SK-N-SH (cell line): Measurements from ENCODE around the gene SH2D3C. TPM values are rescaled to one million over a fixed set of nuclear protein-coding genes. Genes with fewer than 3 reads are reported as not detected.

Source experiments
- CTCF ChIA-PET: fragments of 300-600, 350-600 bp; formaldehyde crosslinking; extraction: SDS; loops from one replicate; lab custom pipeline; 2021; lab: Yijun Ruan, JAX
- POLR2A ChIA-PET: fragments of 350-600 bp; sonication (Branson Sonifier 250); formaldehyde crosslinking; extraction: SDS; loops from one replicate; lab custom pipeline; 2020; ENCODE audit warnings: antibody characterized with exemption, inconsistent platforms; lab: Yijun Ruan, JAX
- DNase-seq: peaks from one replicate; pipeline ENCODE4 v3.0.0; 2012
- H2AFZ ChIP-seq: fragments of 200-600 bp; sonication (generic); 2 replicates; pipeline ENCODE4 v1.8.1; 2016; ENCODE audit warnings: antibody characterized with exemption, mild to moderate bottlenecking, low read depth
- H3F3A ChIP-seq: fragments of 200-600 bp; sonication (generic); replicated peaks from 2 replicates; pipeline ENCODE3; 2016; ENCODE audit warnings: antibody characterized with exemption, mild to moderate bottlenecking; ENCODE audit not compliant: insufficient read depth
- H3K27ac ChIP-seq, 2 experiments: fragments of 200-500 bp in 1 of 2; fragments of 200-600 bp in 1 of 2; sonication (Bioruptor generic) in 1 of 2; sonication (generic), shearing (Covaris generic) in 1 of 2; 2 replicates each; pipeline versions ENCODE4 v1.5.1 to v1.6.1; 2014 to 2016; ENCODE audit warnings: low read depth in 2 of 2, inconsistent platforms in 1 of 2, low read length in 1 of 2, mild to moderate bottlenecking in 1 of 2, mixed read lengths in 1 of 2
- H3K27me3 ChIP-seq: fragments of 200-600 bp; sonication (generic), shearing (Covaris generic); 2 replicates; pipeline ENCODE4 v1.6.1; 2016; ENCODE audit warnings: mixed run types; ENCODE audit not compliant: insufficient read depth
- H3K36me3 ChIP-seq, 2 experiments: fragments of 200-500 bp in 1 of 2; fragments of 200-600 bp in 1 of 2; sonication (Bioruptor generic) in 1 of 2; sonication (generic) in 1 of 2; replicated peaks in 1 of 2; 2 replicates each; pipeline versions ENCODE3 to v1.5.1; 2014 to 2016; ENCODE audit warnings: low read length in 1 of 2, mild to moderate bottlenecking in 1 of 2; ENCODE audit not compliant: insufficient read depth in 2 of 2, control insufficient read depth in 1 of 2
- H3K4me1 ChIP-seq, 2 experiments: fragments of 200-500 bp in 1 of 2; fragments of 200-600 bp in 1 of 2; sonication (Bioruptor generic) in 1 of 2; sonication (generic), shearing (Covaris generic) in 1 of 2; 2 replicates each; pipeline versions ENCODE4 v1.5.1 to v1.6.1; 2014 to 2016; ENCODE audit warnings: low read depth in 1 of 2, low read length in 1 of 2, mixed run types in 1 of 2; ENCODE audit not compliant: insufficient read depth in 2 of 2, control insufficient read depth in 1 of 2
- H3K4me2 ChIP-seq: fragments of 200-600 bp; sonication (generic), shearing (Covaris generic); 2 replicates; pipeline ENCODE4 v1.6.1; 2017; ENCODE audit warnings: mixed run types
- H3K4me3 ChIP-seq, 2 experiments: fragments of 200-500 bp in 1 of 2; fragments of 200-600 bp in 1 of 2; sonication (Bioruptor generic) in 1 of 2; sonication (generic), shearing (Covaris generic) in 1 of 2; 2 replicates each; pipeline versions ENCODE4 v1.5.1 to v1.8.1; 2014 to 2016; ENCODE audit warnings: low read depth in 2 of 2, inconsistent platforms in 1 of 2, low read length in 1 of 2, mild to moderate bottlenecking in 1 of 2, mixed read lengths in 1 of 2, moderate library complexity in 1 of 2
- H3K79me2 ChIP-seq: fragments of 200-600 bp; sonication (generic); 2 replicates; pipeline ENCODE4 v1.8.1; 2017; ENCODE audit warnings: mild to moderate bottlenecking; ENCODE audit not compliant: insufficient read depth
- H3K9ac ChIP-seq: fragments of 200-600 bp; sonication (generic); 2 replicates; pipeline ENCODE4 v1.6.1; 2017; ENCODE audit warnings: mixed run types
- H3K9me2 ChIP-seq: fragments of 200-600 bp; sonication (generic); 2 replicates; pipeline ENCODE4 v1.6.1; 2017; ENCODE audit warnings: mixed run types
- H3K9me3 ChIP-seq: fragments of 200-600 bp; sonication (generic); 2 replicates; pipeline ENCODE4 v1.6.1; 2017; ENCODE audit warnings: mixed run types, mild to moderate bottlenecking, moderate library complexity
- H4K20me1 ChIP-seq: fragments of 200-600 bp; sonication (generic); 2 replicates; pipeline ENCODE4 v1.6.1; 2017; ENCODE audit warnings: mild to moderate bottlenecking, mixed run types; ENCODE audit not compliant: insufficient read depth
- CHD2 ChIP-seq: fragments of 150-350 bp; IDR thresholded peaks from 2 replicates; pipeline ENCODE4 v1.6.1; 2018; ENCODE audit warnings: low read length; ENCODE audit not compliant: partially characterized antibody
- CTCF ChIP-seq: fragments of 200-600 bp; sonication (generic); IDR thresholded peaks from 2 replicates; pipeline ENCODE4 v1.6.1; 2017; ENCODE audit warnings: antibody characterized with exemption, mild to moderate bottlenecking, moderate library complexity
- EP300 ChIP-seq, 2 experiments: IDR thresholded peaks; 2 replicates each; pipeline versions ENCODE4 v1.4.0 to v1.6.1; 2012; ENCODE audit warnings: borderline replicate concordance in 1 of 2, low read depth in 1 of 2, low read length in 1 of 2
- FOXJ3 ChIP-seq: sonication (generic); formaldehyde crosslinking; IDR thresholded peaks from 2 replicates; pipeline ENCODE4 v1.5.1; 2020; ENCODE audit warnings: mild to moderate bottlenecking, missing genetic modification reagents
- GABPA ChIP-seq: IDR thresholded peaks from 2 replicates; pipeline ENCODE4 v1.4.0; 2012; ENCODE audit warnings: low read depth, mild to moderate bottlenecking
- GATA2 ChIP-seq: sonication (generic); formaldehyde crosslinking; IDR thresholded peaks from 2 replicates; pipeline ENCODE4 v1.5.0; 2020; ENCODE audit warnings: mild to moderate bottlenecking, missing genetic modification reagents
- IRF3 ChIP-seq: fragments of 150-350 bp; IDR thresholded peaks from 2 replicates; pipeline ENCODE4 v1.6.1; 2016; ENCODE audit warnings: mild to moderate bottlenecking, low read depth, low read length
- MAX ChIP-seq: IDR thresholded peaks from 2 replicates; pipeline ENCODE4 v1.4.0; 2012; ENCODE audit warnings: low read depth
- NRF1 ChIP-seq: IDR thresholded peaks from 2 replicates; pipeline ENCODE4 v1.6.1; 2012; ENCODE audit warnings: low read depth, mild to moderate bottlenecking, low read length
- POLR2AphosphoS5 ChIP-seq: IDR thresholded peaks from 2 replicates; pipeline ENCODE4 v1.6.1; 2012; ENCODE audit warnings: low read depth, low read length
- RAD21 ChIP-seq: IDR thresholded peaks from 2 replicates; pipeline ENCODE4 v1.6.1; 2012; ENCODE audit warnings: mild to moderate bottlenecking, low read length
- RCOR1 ChIP-seq: fragments of 150-350 bp; IDR thresholded peaks from 2 replicates; pipeline ENCODE4 v1.6.1; 2017; ENCODE audit warnings: antibody characterized with exemption, low read length
- RFX5 ChIP-seq: IDR thresholded peaks from 2 replicates; pipeline ENCODE4 v1.6.1; 2012; ENCODE audit warnings: mild to moderate bottlenecking, improper control_type of control experiment, low read length
- TAF1 ChIP-seq: IDR thresholded peaks from 2 replicates; pipeline ENCODE4 v1.6.1; 2012; ENCODE audit warnings: low read depth, mild to moderate bottlenecking, low read length, moderate library complexity, borderline replicate concordance
- YY1 ChIP-seq: IDR thresholded peaks from 2 replicates; pipeline ENCODE4 v1.4.0; 2012; ENCODE audit warnings: low read depth, mild to moderate bottlenecking
- ZBTB33 ChIP-seq: IDR thresholded peaks from 2 replicates; pipeline ENCODE4 v1.4.0; 2012; ENCODE audit warnings: low read depth, borderline replicate concordance
- WGBS: methylation state at CpG from one replicate; pipeline ENCODE4 v1.1.6; 2017; ENCODE audit warnings: low lambda C conversion rate; 5-methylcytosine and 5-hydroxymethylcytosine counted together
- polyA plus RNA-seq, 3 experiments: library from polyadenylated mRNA; depleted of rRNA; stranded (reverse); fragments of >200 nt; gene quantifications; 2 replicates each; pipeline ENCODE4 v1.2.3, GENCODE V29; 2012

SH2D3C gene
- polyA plus RNA-seq, 1 of the 3 experiments (the other 2 are of a cell fraction), result 0.15 TPM

- H3K79me2 ChIP-seq, result no peaks in the 10 kb centered on the region
- H3K36me3 ChIP-seq, result peaks cover 0 to 3% of the 10 kb centered on the region in 2 experiments
- POLR2A ChIA-PET, result interaction anchor here (1.3 kb wide), 1 partner anchor 69 kb away, joined by 6 read pairs; no protein-coding TSS in a partner anchor
- CTCF ChIA-PET, result interaction anchor here (0.7 to 10.7 kb wide), 24 partner anchors 7 to 244 kb away, joined by 3 to 226 read pairs (median 12); partner anchors contain the start of genes CDK9, ST6GALNAC4 and STXBP1
- no peak overlapping the region; the same call in 1 of the 2 replicates for H3K4me2 ChIP-seq
- H3F3A ChIP-seq, result peaks cover 2% of the 10 kb centered on the region
- H3K9me2 ChIP-seq, result no peaks in the 10 kb centered on the region
- no peak overlapping the region for H3K9ac ChIP-seq
- DNase-seq, result no peak
- H3K27me3 ChIP-seq, result no peaks in the 10 kb centered on the region
- H3K4me3 ChIP-seq, result no peak overlapping the region
- H3K9me3 ChIP-seq, result no peaks in the 10 kb centered on the region
- H2AFZ ChIP-seq, result no peak overlapping the region
- H3K27ac ChIP-seq, result no peak overlapping the region
- WGBS, result 96% methylated on average over 2 of the region's 2 CpGs
- no peak for TF ChIP-seq RCOR1
- no peak for TF ChIP-seq CHD2
- no peak for TF ChIP-seq RAD21
- no peak for TF ChIP-seq NRF1
- no peak for TF ChIP-seq MAX
- no peak for TF ChIP-seq ZBTB33
- TF ChIP-seq EP300 (IDR thresholded peaks at IDR 0.05; ENCODE audit: borderline replicate concordance in 1 of 2, low read depth in 1 of 2, low read length in 1 of 2), result no peak
- TF ChIP-seq POLR2AphosphoS5, result no peak
- no peak for TF ChIP-seq GABPA
- TF ChIP-seq TAF1, result no peak
- TF ChIP-seq YY1, result no peak
- no peak for TF ChIP-seq FOXJ3
- H4K20me1 ChIP-seq, result no peaks in the 10 kb centered on the region
- peaks cover 5 to 11% of the 10 kb centered on the region in 2 experiments; a peak in 1 of 4 replicates for H3K4me1 ChIP-seq
Measured at GRCh38 chr9:127733614-127734013, 44.9 kb downstream of the SH2D3C start.

GRCh38 chr9:127732444-127732843 is 46.0 kb downstream of the SH2D3C start:
- no peak overlapping the region for H3K27ac ChIP-seq
- H2AFZ ChIP-seq, result no peak overlapping the region
- H3K4me2 ChIP-seq, result no peak overlapping the region
- H3K4me1 ChIP-seq, result peaks cover 5 to 11% of the 10 kb centered on the region in 2 experiments; a peak in 1 of 4 replicates
- no peaks in the 10 kb centered on the region for H3K9me3 ChIP-seq
- no peaks in the 10 kb centered on the region for H3K27me3 ChIP-seq
- ChIA-PET POLR2A (no interaction called here), CTCF (interaction anchor here (0.6 to 10.7 kb wide), 4 partner anchors 53 to 144 kb away, joined by 3 to 226 read pairs (median 19); partner anchors contain the start of gene CDK9)
- no peak overlapping the region for H3K9ac ChIP-seq
- H3K79me2 ChIP-seq, result no peaks in the 10 kb centered on the region
- DNase-seq, result no peak
- TF ChIP-seq GATA2 (CRISPR knock-in tag), result no peak
- no peak for TF ChIP-seq IRF3
- TF ChIP-seq CTCF, result no peak
- TF ChIP-seq RFX5, result no peak
- peaks cover 2% of the 10 kb centered on the region for H3F3A ChIP-seq
- H3K9me2 ChIP-seq, result no peaks in the 10 kb centered on the region
- H4K20me1 ChIP-seq, result no peaks in the 10 kb centered on the region
- peaks cover 0 to 3% of the 10 kb centered on the region in 2 experiments for H3K36me3 ChIP-seq
- WGBS, result 97% methylated on average over 21 of the region's 21 CpGs
- H3K4me3 ChIP-seq, result no peak overlapping the region
